Spleen (tissue), 11 donors: ENCODE measurements around the gene NPW. TPM values are rescaled to one million over a fixed set of nuclear protein-coding genes. Genes with fewer than 3 reads are reported as not detected.

Experiments used
- DNase-seq: peaks from one replicate; pipeline ENCODE4 v3.0.0-alpha.2; 2020
- H3K27ac ChIP-seq, 8 donors: fragments of 200-600 bp; sonication (generic) in 7 of 8; 1 replicate in 4 of 8; 2 replicates in 4 of 8; pipeline versions ENCODE4 v1.5.0 to v1.8.0; 2016 to 2021; ENCODE audit warnings: inconsistent platforms in 4 of 8, mild to moderate bottlenecking in 4 of 8, moderate library complexity in 1 of 8
- H3K27me3 ChIP-seq, 7 donors: fragments of 200-600 bp; sonication (generic) in 6 of 7; replicated peaks in 1 of 7; 1 replicate in 4 of 7; 2 replicates in 3 of 7; pipeline versions ENCODE4 v1.5.0 to v1.8.0; 2016 to 2021; ENCODE audit warnings: inconsistent platforms in 3 of 7, mild to moderate bottlenecking in 1 of 7
- H3K36me3 ChIP-seq, 6 donors: fragments of 200-600 bp; sonication (generic) in 5 of 6; 1 replicate in 4 of 6; 2 replicates in 2 of 6; pipeline versions ENCODE4 v1.5.0 to v1.8.0; 2016 to 2021; ENCODE audit warnings: inconsistent platforms in 2 of 6
- H3K4me1 ChIP-seq, 6 donors: fragments of 200-600 bp; sonication (generic) in 5 of 6; 1 replicate in 3 of 6; 2 replicates in 3 of 6; pipeline versions ENCODE4 v1.5.0 to v1.8.0; 2016 to 2021; ENCODE audit warnings: inconsistent platforms in 3 of 6
- H3K4me3 ChIP-seq, 8 donors: fragments of 200-600 bp; sonication (generic) in 7 of 8; 1 replicate in 4 of 8; 2 replicates in 4 of 8; pipeline versions ENCODE4 v1.5.0 to v1.8.0; 2016 to 2021; ENCODE audit warnings: inconsistent platforms in 4 of 8, mild to moderate bottlenecking in 4 of 8, moderate library complexity in 2 of 8
- H3K9me3 ChIP-seq, 8 donors: fragments of 200-600 bp; sonication (generic) in 7 of 8; 1 replicate in 4 of 8; 2 replicates in 4 of 8; pipeline versions ENCODE4 v1.5.0 to v1.8.0; 2016 to 2021; ENCODE audit warnings: inconsistent platforms in 4 of 8
- POLR2A ChIP-seq, 3 donors: fragments of 450-650 bp; IDR thresholded peaks; one replicate each; pipeline ENCODE4 v1.5.1; 2017; ENCODE audit warnings: antibody characterized with exemption in 3 of 3, mild to moderate bottlenecking in 1 of 3
- POLR2AphosphoS5 ChIP-seq, 3 donors: sonication (generic); formaldehyde crosslinking; IDR thresholded peaks; one replicate each; pipeline ENCODE4 v1.5.1; 2017; ENCODE audit warnings: antibody characterized with exemption in 3 of 3
- WGBS, 5 donors: extraction: QIAGEN DNeasy Blood & Tissue Kit in 3 of 5; methylation state at CpG; one replicate each; pipeline versions ENCODE4 v1.1.5 to v1.1.7; 2013 to 2018; 5-methylcytosine and 5-hydroxymethylcytosine counted together
- intact Hi-C: fragments of 100-400 bp; cut with DNase I; formaldehyde crosslinking; loops from one replicate; pipeline ENCODE4 v1.15.0; 2023; ENCODE audit warnings: low total_unique reads
- polyA plus RNA-seq, 3 donors: library from polyadenylated mRNA; stranded (reverse); fragments of 200-250 nt; gene quantifications; one replicate each; pipeline ENCODE4 v1.2.1, GENCODE V29; 2013
- total RNA-seq, 7 donors: library from RNA; depleted of rRNA in 3 of 7; stranded (reverse); fragments of >200 nt in 3 of 7; fragmentation: NEBNext Ultra II Directional in 4 of 7; extraction: Animal tissue kit (Norgen Biotek cat#: 25700) in 4 of 7; gene quantifications; one replicate each; pipeline versions ENCODE4 v1.1.0 to v1.2.1, GENCODE V29; 2016 to 2021
- TF ChIP-seq, protein P1 (sequence below), 11 experiments: fragments of 200-600 bp in 7 of 11; fragments of 450-650 bp in 4 of 11; sonication (generic) in 4 of 11; IDR thresholded peaks in 8 of 11; conservative IDR thresholded peaks in 3 of 11; 1 replicate in 7 of 11; 2 replicates in 4 of 11; pipeline versions ENCODE4 v1.4.0 to v1.8.0; 2016 to 2021; ENCODE audit warnings: antibody characterized with exemption in 11 of 11, inconsistent platforms in 4 of 11, mild to moderate bottlenecking in 1 of 11
- donor health status: healthy with polysubstance abuse.
- donor health status: DM: no; HTN: no; CAD: no; lungs with moderate emphysema.
- donor health status: DM: no; HTN: no; CAD: no.
- donor health status: Bipolar disorder and iron deficiency.
- donor health status: healthy.
- donor health status: DM: no; HTN: no; CAD: no.
- donor health status: DM: yes; HTN: yes; CAD: no.

The NPW gene
- total and polyA plus RNA-seq, 10 donors = 0.30 to 2.5 (median 0.94) TPM; not detected in 3

- H3K9me3 ChIP-seq = no peaks in the 10 kb centered on the region
- peaks cover 5 to 77% (median 69%) of the 10 kb centered on the region in 6 donors for H3K36me3 ChIP-seq
- H3K27ac ChIP-seq = peak overlapping the region in 3 of 8 donors; percentile 20 to 31 (median 27)
- 91 to 97% (median 91%) methylated on average over 26 to 39 of the region's 39 CpGs for WGBS, 5 donors
- peaks cover 7 to 27% (median 11%) of the 10 kb centered on the region in 6 donors for H3K4me1 ChIP-seq
- no peaks in the 10 kb centered on the region for H3K27me3 ChIP-seq
- peak; percentile 72 for DNase-seq
- TF ChIP-seq POLR2A (IDR thresholded peaks at IDR 0.05) (no peak), POLR2AphosphoS5 (IDR thresholded peaks at IDR 0.05) (peak in 1 of 3 donors; percentile 8)
- intact Hi-C loops = no loop called here
- no peak overlapping the region for H3K4me3 ChIP-seq
Measured at GRCh38 chr16:1998852-1999801, 20.5 kb upstream of the NPW start.

- 73 to 90% (median 80%) methylated on average over 19 to 28 of the region's 28 CpGs for WGBS, 5 donors
- no peaks in the 10 kb centered on the region for H3K27me3 ChIP-seq
- no peak overlapping the region for H3K4me3 ChIP-seq
- intact Hi-C loops = no loop called here
- TF ChIP-seq POLR2AphosphoS5 (IDR thresholded peaks at IDR 0.05) (peak in 2 of 3 donors; percentile 48 to 50), POLR2A (IDR thresholded peaks at IDR 0.05) (no peak)
- TF ChIP-seq, protein P1, sequence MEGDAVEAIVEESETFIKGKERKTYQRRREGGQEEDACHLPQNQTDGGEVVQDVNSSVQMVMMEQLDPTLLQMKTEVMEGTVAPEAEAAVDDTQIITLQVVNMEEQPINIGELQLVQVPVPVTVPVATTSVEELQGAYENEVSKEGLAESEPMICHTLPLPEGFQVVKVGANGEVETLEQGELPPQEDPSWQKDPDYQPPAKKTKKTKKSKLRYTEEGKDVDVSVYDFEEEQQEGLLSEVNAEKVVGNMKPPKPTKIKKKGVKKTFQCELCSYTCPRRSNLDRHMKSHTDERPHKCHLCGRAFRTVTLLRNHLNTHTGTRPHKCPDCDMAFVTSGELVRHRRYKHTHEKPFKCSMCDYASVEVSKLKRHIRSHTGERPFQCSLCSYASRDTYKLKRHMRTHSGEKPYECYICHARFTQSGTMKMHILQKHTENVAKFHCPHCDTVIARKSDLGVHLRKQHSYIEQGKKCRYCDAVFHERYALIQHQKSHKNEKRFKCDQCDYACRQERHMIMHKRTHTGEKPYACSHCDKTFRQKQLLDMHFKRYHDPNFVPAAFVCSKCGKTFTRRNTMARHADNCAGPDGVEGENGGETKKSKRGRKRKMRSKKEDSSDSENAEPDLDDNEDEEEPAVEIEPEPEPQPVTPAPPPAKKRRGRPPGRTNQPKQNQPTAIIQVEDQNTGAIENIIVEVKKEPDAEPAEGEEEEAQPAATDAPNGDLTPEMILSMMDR (IDR thresholded peaks at IDR 0.05 in 8 of 11, conservative IDR thresholded peaks at IDR 0.05 in 3 of 11) = no peak
- H3K27ac ChIP-seq = peak overlapping the region in 3 of 8 donors; percentile 20 to 31 (median 27)
- H3K36me3 ChIP-seq = peaks cover 5 to 82% (median 69%) of the 10 kb centered on the region in 6 donors
- DNase-seq = peak; percentile 78
- H3K4me1 ChIP-seq = peaks cover 16 to 35% (median 19%) of the 10 kb centered on the region in 6 donors
- no peaks in the 10 kb centered on the region for H3K9me3 ChIP-seq
Measured at GRCh38 chr16:1999866-2000514, 19.6 kb upstream of the NPW start.

DNA sequence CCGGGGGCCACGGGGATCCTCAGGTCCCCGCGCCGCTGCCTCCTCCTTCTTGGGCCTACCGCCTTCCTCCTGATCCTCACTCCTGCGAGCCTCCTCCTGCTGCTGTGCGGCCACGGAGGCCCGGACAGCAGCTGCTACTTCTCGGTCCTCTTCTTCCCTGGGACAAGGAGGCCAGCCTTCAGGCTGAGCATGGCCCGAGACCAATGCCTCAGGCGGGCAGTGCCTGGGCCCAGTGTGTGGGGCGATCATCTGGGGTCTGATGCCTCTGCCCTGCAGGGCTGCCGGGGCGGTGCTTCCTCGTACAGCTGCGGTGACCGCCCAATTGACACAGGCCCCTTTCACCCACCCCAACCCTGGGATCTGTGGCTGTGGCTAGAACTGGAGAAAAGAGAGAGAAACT is 18.6 kb upstream of the NPW start:
- Histone ChIP-seq H3K9me3 (no peaks in the 10 kb centered on the region), H3K36me3 (peaks cover 5 to 86% (median 69%) of the 10 kb centered on the region in 6 donors), H3K27ac (no peak overlapping the region), H3K4me3 (no peak overlapping the region), H3K4me1 (peaks cover 26 to 46% (median 30%) of the 10 kb centered on the region in 6 donors), H3K27me3 (no peaks in the 10 kb centered on the region)
- WGBS, 5 donors = 92 to 99% (median 95%) methylated on average over 10 to 19 of the region's 19 CpGs
- DNase-seq = no peak
- no peak for TF ChIP-seq POLR2A (IDR thresholded peaks at IDR 0.05)
- TF ChIP-seq, protein P1 (IDR thresholded peaks at IDR 0.05 in 8 of 11, conservative IDR thresholded peaks at IDR 0.05 in 3 of 11) = no peak
- peak in 1 of 3 donors; percentile 6 for TF ChIP-seq POLR2AphosphoS5 (IDR thresholded peaks at IDR 0.05)
- intact Hi-C loops = no loop called here

DNA sequence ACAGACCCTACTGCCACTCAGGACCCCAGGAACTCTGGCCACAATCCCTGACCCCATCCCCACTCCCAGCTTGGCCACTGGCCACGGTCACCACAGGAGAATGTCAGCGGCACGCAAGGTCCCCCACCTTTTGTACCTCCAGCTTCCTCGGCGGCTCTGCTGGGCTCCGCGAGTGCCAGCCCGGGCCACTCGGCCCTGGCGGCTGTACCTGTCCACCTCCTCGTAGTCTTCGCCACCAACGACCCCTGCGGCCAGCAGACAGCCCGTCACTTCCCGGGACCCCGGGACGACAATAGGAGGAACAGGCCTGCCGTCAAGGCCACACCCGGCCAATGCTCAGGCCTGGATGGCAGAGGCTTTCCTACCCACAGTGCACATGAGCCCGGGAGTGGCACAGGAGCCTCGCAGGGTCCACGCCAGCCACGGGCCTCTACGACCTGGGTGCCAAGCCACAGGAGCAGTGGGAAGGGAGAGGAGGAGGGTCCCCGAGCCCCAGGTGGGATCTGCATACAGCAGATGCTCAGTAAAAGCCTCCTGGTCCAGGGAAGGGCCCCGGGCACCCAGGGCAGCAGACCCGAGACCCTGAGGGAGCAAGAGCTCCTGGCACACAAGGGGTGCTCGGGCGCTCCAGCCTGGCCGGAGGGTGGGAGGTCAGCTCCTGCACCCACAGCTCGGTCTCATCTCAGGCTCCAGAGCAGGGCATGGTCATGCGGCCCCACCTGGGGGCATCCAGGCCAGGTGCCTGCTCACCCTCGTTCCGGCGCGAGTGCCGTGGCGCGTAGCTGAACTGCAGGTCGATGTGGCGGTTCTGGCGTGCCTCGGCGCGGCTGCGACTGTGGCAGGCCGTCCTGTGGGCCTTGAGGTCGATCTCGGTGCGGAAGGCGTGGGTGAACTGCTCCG is 17.9 kb upstream of the NPW start:
- no peak overlapping the region for H3K27ac ChIP-seq
- no peaks in the 10 kb centered on the region for H3K9me3 ChIP-seq
- H3K4me3 ChIP-seq = no peak overlapping the region
- intact Hi-C loops = no loop called here
- H3K27me3 ChIP-seq = no peaks in the 10 kb centered on the region
- peaks cover 5 to 79% (median 68%) of the 10 kb centered on the region in 6 donors for H3K36me3 ChIP-seq
- 95 to 97% (median 95%) methylated on average over 25 to 53 of the region's 53 CpGs for WGBS, 5 donors
- TF ChIP-seq POLR2AphosphoS5 (IDR thresholded peaks at IDR 0.05) (peak in 1 of 3 donors; percentile 36), POLR2A (IDR thresholded peaks at IDR 0.05) (no peak)
- TF ChIP-seq, protein P1 (IDR thresholded peaks at IDR 0.05 in 8 of 11, conservative IDR thresholded peaks at IDR 0.05 in 3 of 11) = no peak
- H3K4me1 ChIP-seq = peaks cover 30 to 53% (median 36%) of the 10 kb centered on the region in 6 donors
- peak; percentile 72 for DNase-seq
